BE2C (cell line): ENCODE results near the gene LDLRAD4.
"Not testable (repeated sequence)": the region's sequence is repeated elsewhere in the genome, so short reads cannot be mapped to it uniquely, and the experiment has no call there.

Source experiments
- DNase-seq: peaks from one replicate; pipeline ENCODE4 v3.0.0-alpha.2; 2020
- H3K27me3 ChIP-seq: fragments of 250-450 bp; sonication (Bioruptor Pico); 2 replicates; pipeline ENCODE4 v1.5.1; 2020; ENCODE audit warnings: mild to moderate bottlenecking
- H3K36me3 ChIP-seq: fragments of 250-450 bp; sonication (Bioruptor Pico); 2 replicates; pipeline ENCODE4 v1.5.1; 2020; ENCODE audit warnings: mild to moderate bottlenecking
- H3K4me1 ChIP-seq: fragments of 250-450 bp; sonication (Bioruptor Pico); 2 replicates; pipeline ENCODE4 v1.5.1; 2020
- H3K4me3 ChIP-seq: 2 replicates; pipeline ENCODE4 v1.5.1; 2011; ENCODE audit warnings: low read depth, low read length
- H3K9me3 ChIP-seq: fragments of 250-450 bp; sonication (Bioruptor Pico); 2 replicates; pipeline ENCODE4 v1.5.1; 2020
- CTCF ChIP-seq: IDR thresholded peaks from 2 replicates; pipeline ENCODE4 v1.5.1; 2012; ENCODE audit warnings: mild to moderate bottlenecking, low read depth, low read length

Gene LDLRAD4

GRCh38 chr18:13471198-13471845, 252.8 kb downstream of the LDLRAD4 start:
- DNase-seq, result no peak
- no peaks in the 10 kb centered on the region for H3K36me3 ChIP-seq
- H3K9me3 ChIP-seq, result no peaks in the 10 kb centered on the region
- no peak overlapping the region for H3K4me3 ChIP-seq
- no peaks in the 10 kb centered on the region for H3K27me3 ChIP-seq
- TF ChIP-seq CTCF, result no peak
- no peaks in the 10 kb centered on the region for H3K4me1 ChIP-seq

- Histone ChIP-seq H3K36me3 (no peaks in the 10 kb centered on the region), H3K27me3 (no peaks in the 10 kb centered on the region), H3K9me3 (no peaks in the 10 kb centered on the region), H3K4me3 (no peak overlapping the region), H3K4me1 (no peaks in the 10 kb centered on the region)
- TF ChIP-seq CTCF, result no peak
- no peak for DNase-seq
Measured at GRCh38 chr18:13471971-13472628, 253.5 kb downstream of the LDLRAD4 start.

- H3K4me1 ChIP-seq, result no peaks in the 10 kb centered on the region
- no peak for DNase-seq
- H3K9me3 ChIP-seq, result no peaks in the 10 kb centered on the region
- no peaks in the 10 kb centered on the region for H3K36me3 ChIP-seq
- no peak for TF ChIP-seq CTCF
- H3K27me3 ChIP-seq, result no peaks in the 10 kb centered on the region
- H3K4me3 ChIP-seq, result no peak overlapping the region
Measured at GRCh38 chr18:13473751-13474150, 255.2 kb downstream of the LDLRAD4 start.

DNA sequence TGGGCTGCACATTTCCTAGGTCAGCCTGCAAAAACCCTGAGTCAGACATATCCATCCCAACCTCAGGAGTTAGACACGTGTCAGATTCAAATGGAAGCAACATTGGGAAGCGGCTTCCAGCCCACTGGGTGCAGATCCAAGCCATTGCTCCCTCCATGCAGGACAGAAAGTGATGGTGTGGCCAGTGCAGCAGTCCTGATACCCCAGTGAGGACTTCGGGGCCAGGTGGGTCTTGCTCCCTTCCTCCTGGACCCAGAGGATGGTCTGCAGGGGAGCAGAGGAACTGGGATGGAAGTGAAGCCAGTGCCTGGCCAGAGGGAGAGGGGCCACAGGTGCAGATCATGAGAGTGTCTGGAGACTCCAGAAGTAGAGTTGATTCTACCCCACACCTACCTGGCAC, 255.8 kb downstream of the LDLRAD4 start:
- no peak for TF ChIP-seq CTCF
- no peaks in the 10 kb centered on the region for H3K36me3 ChIP-seq
- H3K4me1 ChIP-seq, result no peaks in the 10 kb centered on the region
- no peaks in the 10 kb centered on the region for H3K27me3 ChIP-seq
- H3K4me3 ChIP-seq, result no peak overlapping the region
- no peak for DNase-seq
- no peaks in the 10 kb centered on the region for H3K9me3 ChIP-seq

GRCh38 chr18:13474907-13475545, 256.5 kb downstream of the LDLRAD4 start:
- no peak for TF ChIP-seq CTCF
- no peaks in the 10 kb centered on the region for H3K4me1 ChIP-seq

DNA sequence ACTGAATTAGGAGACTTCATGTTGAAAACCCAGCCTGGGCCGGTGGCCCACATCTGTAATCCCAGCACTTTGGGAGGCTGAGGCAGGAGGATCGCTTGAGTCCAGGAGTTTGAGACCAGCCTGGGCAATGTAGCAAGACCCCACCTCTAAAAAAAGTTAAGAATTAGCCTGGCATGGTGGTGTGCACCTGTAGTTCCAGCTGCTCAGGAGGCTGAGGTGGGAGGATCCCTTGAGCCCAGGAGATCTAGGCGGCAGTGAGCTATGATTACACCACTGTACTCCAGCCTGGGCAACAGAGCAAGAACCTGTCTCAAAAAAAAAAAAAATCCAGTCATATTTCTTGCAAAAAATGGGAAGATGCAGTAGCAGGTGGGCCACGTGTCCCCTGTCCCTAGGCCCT, 257.8 kb downstream of the LDLRAD4 start:
- not testable (repeated sequence) for H3K9me3 ChIP-seq, H3K36me3 ChIP-seq, H3K4me1 ChIP-seq, DNase-seq, H3K27me3 ChIP-seq, H3K4me3 ChIP-seq

More at GRCh38 chr18:13474907-13475545, 256.5 kb downstream of the LDLRAD4 start:
- no peaks in the 10 kb centered on the region for H3K27me3 ChIP-seq
- H3K4me3 ChIP-seq, result no peak overlapping the region
- no peaks in the 10 kb centered on the region for H3K36me3 ChIP-seq
- DNase-seq, result no peak
- H3K9me3 ChIP-seq, result no peaks in the 10 kb centered on the region
